CD14-positive monocyte (primary cell): ENCODE results near the gene SLC25A30. TPM values are rescaled to one million over a fixed set of nuclear protein-coding genes. Genes with fewer than 3 reads are reported as not detected.

Source experiments
- DNase-seq, 3 donors: peaks; one replicate each; pipeline ENCODE4 v3.0.0-alpha.2; 2011 to 2022
- H2AFZ ChIP-seq: 2 replicates; pipeline ENCODE4 v1.6.0; 2012; ENCODE audit warnings: mild to moderate bottlenecking, low read depth, low read length, inconsistent platforms; ENCODE audit not compliant: insufficient read depth, poor library complexity, severe bottlenecking
- H3K27ac ChIP-seq, 2 donors: 1 replicate in 1 of 2; 2 replicates in 1 of 2; pipeline ENCODE4 v1.5.1; 2012 to 2013; ENCODE audit warnings: low read length in 2 of 2, control low read depth in 1 of 2, inconsistent platforms in 1 of 2, low read depth in 1 of 2, mild to moderate bottlenecking in 1 of 2
- H3K27me3 ChIP-seq, 2 donors: one replicate each; pipeline versions ENCODE4 v1.6.0 to v1.6.1; 2011 to 2013; ENCODE audit warnings: low read length in 2 of 2; ENCODE audit not compliant: control insufficient read depth in 2 of 2, insufficient read depth in 2 of 2
- H3K36me3 ChIP-seq, 2 donors: replicated peaks in 1 of 2; 1 replicate in 1 of 2; 2 replicates in 1 of 2; pipeline versions ENCODE4 v1.5.1 to v1.6.1; 2012 to 2013; ENCODE audit warnings: low read length in 2 of 2, control low read depth in 1 of 2, inconsistent platforms in 1 of 2, mild to moderate bottlenecking in 1 of 2; ENCODE audit not compliant: insufficient read depth in 2 of 2, control insufficient read depth in 1 of 2
- H3K4me1 ChIP-seq, 2 donors: 1 replicate in 1 of 2; 2 replicates in 1 of 2; pipeline versions ENCODE4 v1.5.1 to v1.6.1; 2012 to 2013; ENCODE audit warnings: low read length in 2 of 2, control low read depth in 1 of 2, inconsistent platforms in 1 of 2, mild to moderate bottlenecking in 1 of 2, moderate library complexity in 1 of 2; ENCODE audit not compliant: insufficient read depth in 2 of 2, control insufficient read depth in 1 of 2
- H3K4me2 ChIP-seq: replicated peaks from 2 replicates; pipeline ENCODE3; 2012; ENCODE audit warnings: low read length, moderate library complexity, mild to moderate bottlenecking; ENCODE audit not compliant: poor library complexity, severe bottlenecking; ENCODE audit errors: extremely low read depth
- H3K4me3 ChIP-seq, 3 experiments: fragments of 200-600 bp in 1 of 3; sonication (generic) in 1 of 3; replicated peaks in 1 of 3; 1 replicate in 2 of 3; 2 replicates in 1 of 3; pipeline ENCODE4 v1.5.1; 2011 to 2013; ENCODE audit warnings: low read length in 3 of 3, mild to moderate bottlenecking in 3 of 3, control low read depth in 2 of 3, low read depth in 2 of 3, inconsistent platforms in 1 of 3, moderate library complexity in 1 of 3
- H3K79me2 ChIP-seq: 2 replicates; pipeline ENCODE4 v1.6.0; 2012; ENCODE audit warnings: mild to moderate bottlenecking, control low read depth, inconsistent platforms, low read length, moderate library complexity; ENCODE audit not compliant: insufficient read depth
- H3K9ac ChIP-seq: 2 replicates; pipeline ENCODE4 v1.6.0; 2017; ENCODE audit warnings: low read length, mild to moderate bottlenecking; ENCODE audit not compliant: insufficient read depth, poor library complexity, severe bottlenecking
- H3K9me3 ChIP-seq, 2 donors: replicated peaks in 1 of 2; 1 replicate in 1 of 2; 2 replicates in 1 of 2; pipeline versions ENCODE4 v1.5.1 to v1.6.1; 2012 to 2013; ENCODE audit warnings: low read length in 2 of 2, control low read depth in 1 of 2; ENCODE audit not compliant: control insufficient read depth in 1 of 2, insufficient read depth in 1 of 2
- H4K20me1 ChIP-seq: 2 replicates; pipeline ENCODE4 v1.6.0; 2012; ENCODE audit warnings: mild to moderate bottlenecking, low read length, control low read depth, moderate library complexity; ENCODE audit not compliant: insufficient read depth
- H3K27ac Mint-ChIP-seq, 7 donors: one replicate each; pipeline ENCODE4 v1.8.0; 2020; ENCODE audit warnings: mild to moderate bottlenecking in 7 of 7, mixed read lengths in 7 of 7, moderate library complexity in 6 of 7, inconsistent platforms in 2 of 7
- H3K27me3 Mint-ChIP-seq, 3 donors: one replicate each; pipeline ENCODE4 v1.8.0; 2021 to 2022; ENCODE audit warnings: low read depth in 3 of 3, mild to moderate bottlenecking in 3 of 3, mixed read lengths in 3 of 3, moderate library complexity in 3 of 3, inconsistent platforms in 1 of 3
- H3K36me3 Mint-ChIP-seq, 2 donors: one replicate each; pipeline ENCODE4 v1.8.0; 2020; ENCODE audit warnings: mixed read lengths in 2 of 2, inconsistent platforms in 1 of 2, mild to moderate bottlenecking in 1 of 2
- H3K4me1 Mint-ChIP-seq: one replicate; pipeline ENCODE4 v1.8.0; 2020; ENCODE audit warnings: mild to moderate bottlenecking, mixed read lengths
- H3K4me3 Mint-ChIP-seq, 2 donors: one replicate each; pipeline ENCODE4 v1.8.0; 2020; ENCODE audit warnings: mild to moderate bottlenecking in 2 of 2, mixed read lengths in 2 of 2, moderate library complexity in 1 of 2
- H3K9me3 Mint-ChIP-seq, 7 donors: one replicate each; pipeline ENCODE4 v1.8.0; 2020 to 2022; ENCODE audit warnings: mixed read lengths in 7 of 7, mild to moderate bottlenecking in 6 of 7, moderate library complexity in 6 of 7, inconsistent platforms in 2 of 7
- WGBS: methylation state at CpG from one replicate; pipeline ENCODE4 v1.1.5; 2013; ENCODE audit warnings: missing lambda C conversion rate; ENCODE audit not compliant: insufficient coverage; 5-methylcytosine and 5-hydroxymethylcytosine counted together
- intact Hi-C, 2 donors: fragments of 100-400 bp; cut with micrococcal nuclease; formaldehyde crosslinking; loops; one replicate each; pipeline versions ENCODE4 v1.15.0 to v1.15.1; 2023
- polyA plus RNA-seq, 3 donors: library from polyadenylated mRNA; depleted of rRNA in 1 of 3; unstranded in 2 of 3; stranded (reverse) in 1 of 3; fragments of 300-500 nt in 2 of 3; fragments of >200 nt in 1 of 3; fragmentation: Illumina TruSeq in 2 of 3; gene quantifications; 1 replicate in 2 of 3; 2 replicates in 1 of 3; pipeline ENCODE4 v1.2.3, GENCODE V29; 2012 to 2021
- TF ChIP-seq, protein P1 (sequence below): fragments of 200-600 bp; IDR thresholded peaks from one replicate; pipeline ENCODE4 v1.8.0; 2022; ENCODE audit warnings: antibody characterized with exemption, mild to moderate bottlenecking

The SLC25A30 gene
- polyA plus RNA-seq, 3 donors: 0.92 to 14.0 (median 2.3) TPM

DNA sequence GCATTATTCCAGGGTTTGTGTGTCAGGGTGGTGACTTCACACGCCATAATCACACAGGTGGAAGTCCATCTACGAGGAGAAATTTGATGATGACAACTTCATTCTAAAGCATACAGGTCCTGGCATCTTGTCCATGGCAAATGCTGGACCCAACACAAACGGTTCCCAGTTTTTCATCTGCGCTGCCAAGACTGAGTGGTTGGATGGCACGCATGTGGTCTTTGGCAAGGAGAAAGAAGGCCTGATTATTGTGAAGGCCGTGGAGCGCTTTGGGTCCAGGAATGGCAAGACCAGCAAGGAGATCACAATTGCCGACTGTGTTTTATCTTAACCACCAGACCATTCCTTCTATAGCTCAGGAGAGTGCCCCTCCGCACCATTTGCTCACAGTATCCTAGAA is 18.2 kb upstream of the SLC25A30 start:
- no peaks in the 10 kb centered on the region for H3K9me3 ChIP-seq
- H3K79me2 ChIP-seq: no peaks in the 10 kb centered on the region
- Mint-ChIP-seq H3K4me1 (peaks cover 4% of the 10 kb centered on the region), H3K27ac (no peak overlapping the region), H3K36me3 (no peaks in the 10 kb centered on the region), H3K9me3 (no peaks in the 10 kb centered on the region), H3K4me3 (no peak overlapping the region), H3K27me3 (peaks cover 0 to 3% (median 2%) of the 10 kb centered on the region in 3 donors)
- H2AFZ ChIP-seq: no peak overlapping the region
- no peaks in the 10 kb centered on the region for H3K36me3 ChIP-seq
- H3K4me2 ChIP-seq: no peak overlapping the region
- no peak overlapping the region for H3K4me3 ChIP-seq
- no peak for DNase-seq
- no peak overlapping the region for H3K27ac ChIP-seq
- no peak overlapping the region for H3K9ac ChIP-seq
- 92% methylated on average over 4 of the region's 9 CpGs for WGBS
- H3K27me3 ChIP-seq: no peaks in the 10 kb centered on the region
- no peaks in the 10 kb centered on the region for H3K4me1 ChIP-seq
- no peaks in the 10 kb centered on the region for H4K20me1 ChIP-seq
- intact Hi-C loops: no loop called here
- TF ChIP-seq, protein P1, sequence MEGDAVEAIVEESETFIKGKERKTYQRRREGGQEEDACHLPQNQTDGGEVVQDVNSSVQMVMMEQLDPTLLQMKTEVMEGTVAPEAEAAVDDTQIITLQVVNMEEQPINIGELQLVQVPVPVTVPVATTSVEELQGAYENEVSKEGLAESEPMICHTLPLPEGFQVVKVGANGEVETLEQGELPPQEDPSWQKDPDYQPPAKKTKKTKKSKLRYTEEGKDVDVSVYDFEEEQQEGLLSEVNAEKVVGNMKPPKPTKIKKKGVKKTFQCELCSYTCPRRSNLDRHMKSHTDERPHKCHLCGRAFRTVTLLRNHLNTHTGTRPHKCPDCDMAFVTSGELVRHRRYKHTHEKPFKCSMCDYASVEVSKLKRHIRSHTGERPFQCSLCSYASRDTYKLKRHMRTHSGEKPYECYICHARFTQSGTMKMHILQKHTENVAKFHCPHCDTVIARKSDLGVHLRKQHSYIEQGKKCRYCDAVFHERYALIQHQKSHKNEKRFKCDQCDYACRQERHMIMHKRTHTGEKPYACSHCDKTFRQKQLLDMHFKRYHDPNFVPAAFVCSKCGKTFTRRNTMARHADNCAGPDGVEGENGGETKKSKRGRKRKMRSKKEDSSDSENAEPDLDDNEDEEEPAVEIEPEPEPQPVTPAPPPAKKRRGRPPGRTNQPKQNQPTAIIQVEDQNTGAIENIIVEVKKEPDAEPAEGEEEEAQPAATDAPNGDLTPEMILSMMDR: no peak

DNA sequence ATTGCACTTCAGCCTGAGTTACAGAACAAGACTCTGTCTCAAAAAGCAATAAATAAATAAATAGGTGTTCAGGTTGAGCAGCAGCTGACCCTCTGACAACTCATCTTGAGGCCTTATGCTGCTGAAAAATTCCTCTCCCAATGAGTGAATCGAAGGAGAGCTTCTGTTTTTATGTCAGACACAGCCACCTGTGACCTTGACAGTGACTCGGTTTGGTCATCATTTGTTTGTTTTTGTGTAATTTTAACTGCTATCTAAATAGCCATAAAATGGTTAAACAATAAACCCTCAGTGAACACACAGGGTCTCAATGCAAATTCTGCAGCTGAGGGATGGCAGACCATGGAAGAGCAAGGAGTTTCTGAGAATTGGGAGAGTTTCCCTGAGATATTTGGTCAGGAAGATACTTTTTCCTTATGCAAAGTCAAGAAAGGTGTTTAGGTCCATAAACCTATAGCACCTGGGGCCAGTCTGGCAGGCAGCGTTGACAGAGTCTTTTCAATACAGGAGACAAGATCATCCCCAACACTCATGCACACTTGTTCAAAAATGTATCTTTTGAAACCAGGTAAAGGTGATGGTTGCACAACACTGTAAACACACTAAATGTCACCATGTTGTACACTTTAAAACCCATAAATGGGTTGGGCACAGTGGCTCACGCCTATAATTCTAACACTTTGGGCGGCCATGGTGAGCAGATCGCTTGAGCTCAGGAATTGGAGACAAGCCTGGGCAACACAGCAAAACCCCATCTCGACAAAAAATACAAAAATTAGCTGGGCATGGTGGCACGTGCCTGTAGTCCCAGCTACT is 16.6 kb upstream of the SLC25A30 start:
- H3K36me3 ChIP-seq: no peaks in the 10 kb centered on the region
- H3K27ac ChIP-seq: no peak overlapping the region
- intact Hi-C loops: no loop called here
- H3K36me3 Mint-ChIP-seq: no peaks in the 10 kb centered on the region
- no peak overlapping the region for H3K9ac ChIP-seq
- H2AFZ ChIP-seq: no peak overlapping the region
- no peaks in the 10 kb centered on the region for H3K9me3 ChIP-seq
- WGBS: 97% methylated on average over 6 of the region's 8 CpGs
- no peaks in the 10 kb centered on the region for H3K4me1 Mint-ChIP-seq
- no peaks in the 10 kb centered on the region for H3K9me3 Mint-ChIP-seq
- H3K27me3 Mint-ChIP-seq: peaks cover 0 to 4% (median 2%) of the 10 kb centered on the region in 3 donors
- H3K27me3 ChIP-seq: no peaks in the 10 kb centered on the region
- H3K4me2 ChIP-seq: no peak overlapping the region
- no peaks in the 10 kb centered on the region for H3K4me1 ChIP-seq
- no peaks in the 10 kb centered on the region for H4K20me1 ChIP-seq
- H3K79me2 ChIP-seq: no peaks in the 10 kb centered on the region
- H3K4me3 Mint-ChIP-seq: no peak overlapping the region
- H3K27ac Mint-ChIP-seq: peak overlapping the region in 1 of 7 donors; percentile 53
- no peak for DNase-seq
- TF ChIP-seq, protein P1: no peak
- H3K4me3 ChIP-seq: no peak overlapping the region
